Measurements from ENCODE around the gene MTREX.

Gene MTREX

GRCh38 chr5:55421074-55421529, 113.3 kb downstream of the MTREX start:
- TF ChIP-seq TAF1 (IDR thresholded peaks at IDR 0.05; ENCODE audit: low read depth), result no peak
- TF ChIP-seq ZBTB7A (IDR thresholded peaks at IDR 0.05; ENCODE audit: low read depth), result no peak

GRCh38 chr5:55426455-55426854, 118.7 kb downstream of the MTREX start:
- TF ChIP-seq EGR1 (IDR thresholded peaks at IDR 0.05), result no peak
- TF ChIP-seq FOXM1 (IDR thresholded peaks at IDR 0.05; ENCODE audit: borderline replicate concordance, low read depth), result no peak
- TF ChIP-seq NFIC (IDR thresholded peaks at IDR 0.05), result no peak
- TF ChIP-seq, protein P1, sequence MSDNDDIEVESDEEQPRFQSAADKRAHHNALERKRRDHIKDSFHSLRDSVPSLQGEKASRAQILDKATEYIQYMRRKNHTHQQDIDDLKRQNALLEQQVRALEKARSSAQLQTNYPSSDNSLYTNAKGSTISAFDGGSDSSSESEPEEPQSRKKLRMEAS (IDR thresholded peaks at IDR 0.05), result no peak
- no peak for TF ChIP-seq ZBTB7A (IDR thresholded peaks at IDR 0.05; ENCODE audit: low read depth)
- no peak for TF ChIP-seq TCF12 (IDR thresholded peaks at IDR 0.05; ENCODE audit: low read depth)
- TF ChIP-seq TEAD4 (IDR thresholded peaks at IDR 0.05), result no peak
- no peak for TF ChIP-seq TAF1 (IDR thresholded peaks at IDR 0.05; ENCODE audit: low read depth)
- no peak for TF ChIP-seq CEBPB (IDR thresholded peaks at IDR 0.05)
- TF ChIP-seq EP300 (IDR thresholded peaks at IDR 0.05; ENCODE audit: borderline replicate concordance), result no peak
- TF ChIP-seq RAD21 (IDR thresholded peaks at IDR 0.05; ENCODE audit: low read depth), result no peak
- TF ChIP-seq YY1 (IDR thresholded peaks at IDR 0.05; ENCODE audit: low read depth), result no peak
- no peak for TF ChIP-seq USF1 (IDR thresholded peaks at IDR 0.05)
- no peak for TF ChIP-seq REST (IDR thresholded peaks at IDR 0.05; ENCODE audit: low read depth)
- TF ChIP-seq CREB1 (IDR thresholded peaks at IDR 0.05; ENCODE audit: low read depth), result no peak

DNA sequence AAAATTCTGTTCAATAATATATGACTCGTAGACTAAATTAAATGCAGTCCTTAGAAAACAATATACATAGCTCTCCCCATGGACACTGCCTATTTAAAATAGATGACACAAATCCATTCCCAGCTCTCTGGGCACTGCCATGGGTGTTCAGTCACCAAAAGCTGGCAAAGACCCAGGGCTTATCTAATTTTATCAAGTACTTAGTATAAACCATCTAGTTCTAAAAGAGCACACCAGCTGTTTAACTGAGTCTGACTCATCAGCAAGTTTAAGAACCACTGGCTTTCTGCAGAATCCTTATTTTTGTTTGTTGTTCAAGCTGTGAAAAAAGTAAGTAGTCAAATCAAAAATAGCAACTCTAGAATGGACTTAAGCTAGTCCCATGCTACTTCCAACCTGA, 119.4 kb downstream of the MTREX start:
- TF ChIP-seq RAD21 (IDR thresholded peaks at IDR 0.05; ENCODE audit: low read depth), result no peak
- no peak for TF ChIP-seq NFIC (IDR thresholded peaks at IDR 0.05)
- TF ChIP-seq CREB1 (IDR thresholded peaks at IDR 0.05; ENCODE audit: low read depth), result no peak
- TF ChIP-seq EP300 (IDR thresholded peaks at IDR 0.05; ENCODE audit: borderline replicate concordance), result no peak
- TF ChIP-seq TCF12 (IDR thresholded peaks at IDR 0.05; ENCODE audit: low read depth), result no peak
- TF ChIP-seq FOXM1 (IDR thresholded peaks at IDR 0.05; ENCODE audit: borderline replicate concordance, low read depth), result no peak
- no peak for TF ChIP-seq REST (IDR thresholded peaks at IDR 0.05; ENCODE audit: low read depth)
- no peak for TF ChIP-seq ZBTB7A (IDR thresholded peaks at IDR 0.05; ENCODE audit: low read depth)
- no peak for TF ChIP-seq EGR1 (IDR thresholded peaks at IDR 0.05)
- TF ChIP-seq, protein P1 (IDR thresholded peaks at IDR 0.05), result no peak
- TF ChIP-seq TEAD4 (IDR thresholded peaks at IDR 0.05), result no peak
- no peak for TF ChIP-seq YY1 (IDR thresholded peaks at IDR 0.05; ENCODE audit: low read depth)
- no peak for TF ChIP-seq USF1 (IDR thresholded peaks at IDR 0.05)
- TF ChIP-seq CEBPB (IDR thresholded peaks at IDR 0.05), result no peak
- TF ChIP-seq TAF1 (IDR thresholded peaks at IDR 0.05; ENCODE audit: low read depth), result no peak

DNA sequence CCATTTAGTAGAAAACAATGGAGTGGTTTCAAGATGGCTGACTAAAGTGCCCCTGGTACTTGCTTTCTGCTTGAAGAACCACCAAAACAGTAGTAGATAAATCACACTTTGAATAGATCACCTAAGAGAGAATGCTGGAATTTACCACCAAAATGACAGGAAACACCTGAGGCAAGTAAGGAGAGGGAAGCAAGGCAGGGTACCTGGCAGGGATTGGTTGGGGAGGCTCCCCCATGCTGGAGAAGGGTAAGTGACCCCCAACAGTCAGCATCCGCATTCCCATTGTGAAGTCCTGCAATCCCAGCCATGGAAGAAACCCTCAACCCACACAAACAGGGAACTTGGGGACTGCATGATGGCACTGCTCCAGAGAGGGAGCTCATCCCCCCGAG, 121.4 kb downstream of the MTREX start:
- TF ChIP-seq TAF1 (IDR thresholded peaks at IDR 0.05; ENCODE audit: low read depth), result no peak
- TF ChIP-seq CEBPB (IDR thresholded peaks at IDR 0.05), result no peak
- no peak for TF ChIP-seq ZBTB7A (IDR thresholded peaks at IDR 0.05; ENCODE audit: low read depth)
- TF ChIP-seq EP300 (IDR thresholded peaks at IDR 0.05; ENCODE audit: borderline replicate concordance), result no peak
- no peak for TF ChIP-seq NFIC (IDR thresholded peaks at IDR 0.05)
- TF ChIP-seq CREB1 (IDR thresholded peaks at IDR 0.05; ENCODE audit: low read depth), result no peak
- no peak for TF ChIP-seq RAD21 (IDR thresholded peaks at IDR 0.05; ENCODE audit: low read depth)
- TF ChIP-seq REST (IDR thresholded peaks at IDR 0.05; ENCODE audit: low read depth), result no peak
- TF ChIP-seq TEAD4 (IDR thresholded peaks at IDR 0.05), result no peak
- TF ChIP-seq, protein P1 (IDR thresholded peaks at IDR 0.05), result no peak
- no peak for TF ChIP-seq EGR1 (IDR thresholded peaks at IDR 0.05)
